IMR-90 (cell line): ENCODE data around the gene PGBD5. TPM values are rescaled to one million over a fixed set of nuclear protein-coding genes. Genes with fewer than 3 reads are reported as not detected.
A peak's percentile ranks its signal among the peaks of the same experiment; 100 is the strongest.

Experiments used
- ATAC-seq: fragments of 200-7000 bp; cut with Tn5 transposase; 2 replicates; pipeline ENCODE4 v1.9.1; 2020; ENCODE audit warnings: low read depth, mild to moderate bottlenecking, moderate library complexity
- BruUV-seq: library from RNA; stranded (reverse); fragments of 400-500 nt; replicated peaks from 2 replicates; lab custom pipeline; 2021; lab: Mats Ljungman, UMichigan
- CTCF ChIA-PET: fragments of 300-600 bp; formaldehyde crosslinking; extraction: SDS; loops from one replicate; lab custom pipeline; 2021; ENCODE audit warnings: antibody characterized with exemption; lab: Yijun Ruan, JAX
- POLR2A ChIA-PET: fragments of 300-600 bp; sonication (Branson Sonifier 250); formaldehyde crosslinking; loops from one replicate; lab custom pipeline; 2022; ENCODE audit warnings: antibody characterized with exemption; ENCODE audit not compliant: unreplicated experiment; lab: Charles Lee
- DNase-seq: peaks from one replicate; pipeline ENCODE4 v3.0.0; 2013
- H2AFZ ChIP-seq: replicated peaks from 2 replicates; pipeline ENCODE3; 2013; ENCODE audit warnings: low read length, mild to moderate bottlenecking; ENCODE audit not compliant: poor library complexity
- H2AK5ac ChIP-seq: 2 replicates; pipeline ENCODE4 v1.6.1; 2013; ENCODE audit warnings: low read depth, low read length, inconsistent platforms
- H2AK9ac ChIP-seq: replicated peaks from 2 replicates; pipeline ENCODE3; 2013; ENCODE audit warnings: mild to moderate bottlenecking, low read depth, low read length, moderate library complexity; ENCODE audit not compliant: poor library complexity
- H2BK120ac ChIP-seq: 2 replicates; pipeline ENCODE4 v1.6.1; 2013; ENCODE audit warnings: low read depth, low read length, inconsistent platforms
- H2BK15ac ChIP-seq: 3 replicates; pipeline ENCODE4 v1.6.1; 2013; ENCODE audit warnings: low read depth, low read length, inconsistent platforms
- H2BK20ac ChIP-seq: 2 replicates; pipeline ENCODE4 v1.6.1; 2013; ENCODE audit warnings: low read depth, mild to moderate bottlenecking, inconsistent platforms, low read length, moderate library complexity
- H2BK5ac ChIP-seq: 2 replicates; pipeline ENCODE4 v1.6.1; 2013; ENCODE audit warnings: mild to moderate bottlenecking, low read depth, low read length, inconsistent platforms; ENCODE audit not compliant: poor library complexity, severe bottlenecking
- H3K14ac ChIP-seq: replicated peaks from 2 replicates; pipeline ENCODE4 v1.6.1; 2013; ENCODE audit warnings: low read depth, low read length, inconsistent platforms
- H3K18ac ChIP-seq: 2 replicates; pipeline ENCODE4 v1.6.1; 2013; ENCODE audit warnings: low read depth, low read length, control low read depth
- H3K23ac ChIP-seq: 2 replicates; pipeline ENCODE4 v1.6.1; 2013; ENCODE audit warnings: low read depth, low read length, inconsistent platforms
- H3K27ac ChIP-seq: 2 replicates; pipeline ENCODE4 v1.5.1; 2013; ENCODE audit warnings: mild to moderate bottlenecking, control low read depth, low read length; ENCODE audit not compliant: insufficient read depth
- H3K27me3 ChIP-seq: 2 replicates; pipeline ENCODE4 v1.6.1; 2013; ENCODE audit warnings: low read length; ENCODE audit not compliant: control insufficient read depth, insufficient read depth
- H3K36me3 ChIP-seq: 2 replicates; pipeline ENCODE4 v1.6.1; 2013; ENCODE audit warnings: low read length, mixed read lengths; ENCODE audit not compliant: control insufficient read depth, insufficient read depth
- H3K4ac ChIP-seq: 2 replicates; pipeline ENCODE4 v1.6.1; 2013; ENCODE audit warnings: low read depth, low read length, inconsistent platforms
- H3K4me1 ChIP-seq: 2 replicates; pipeline ENCODE4 v1.6.1; 2013; ENCODE audit warnings: low read length, mixed read lengths; ENCODE audit not compliant: control insufficient read depth, insufficient read depth
- H3K4me2 ChIP-seq: 2 replicates; pipeline ENCODE4 v1.6.1; 2013; ENCODE audit warnings: low read depth, mild to moderate bottlenecking, control low read depth, low read length, moderate library complexity
- H3K4me3 ChIP-seq: 2 replicates; pipeline ENCODE4 v1.5.1; 2013; ENCODE audit warnings: low read depth, mild to moderate bottlenecking, control low read depth, low read length, moderate library complexity; ENCODE audit not compliant: insufficient read depth
- H3K56ac ChIP-seq: 2 replicates; pipeline ENCODE4 v1.6.1; 2013; ENCODE audit warnings: low read length, inconsistent platforms; ENCODE audit not compliant: insufficient read depth; ENCODE audit errors: extremely low read depth
- H3K79me1 ChIP-seq, 2 experiments: 2 replicates each; pipeline ENCODE4 v1.6.1; 2013; ENCODE audit warnings: low read length in 2 of 2, inconsistent platforms in 1 of 2, low read depth in 1 of 2
- H3K9ac ChIP-seq: 2 replicates; pipeline ENCODE4 v1.6.1; 2013; ENCODE audit warnings: low read depth, low read length, control low read depth
- H3K9me1 ChIP-seq: 2 replicates; pipeline ENCODE4 v1.6.1; 2013; ENCODE audit warnings: low read length, inconsistent platforms; ENCODE audit not compliant: insufficient read depth
- H3K9me3 ChIP-seq: 2 replicates; pipeline ENCODE4 v1.6.1; 2013; ENCODE audit warnings: low read length; ENCODE audit not compliant: control insufficient read depth, insufficient read depth
- H4K20me1 ChIP-seq: 2 replicates; pipeline ENCODE4 v1.6.1; 2013; ENCODE audit warnings: low read length, inconsistent platforms; ENCODE audit not compliant: insufficient read depth
- H4K5ac ChIP-seq: 2 replicates; pipeline ENCODE4 v1.6.1; 2013; ENCODE audit warnings: mild to moderate bottlenecking, low read depth, low read length, control low read depth
- H4K8ac ChIP-seq, 2 experiments: 2 replicates each; pipeline ENCODE4 v1.6.1; 2013; ENCODE audit warnings: low read depth in 2 of 2, low read length in 2 of 2, control low read depth in 1 of 2, inconsistent platforms in 1 of 2
- H4K91ac ChIP-seq: 2 replicates; pipeline ENCODE4 v1.6.1; 2013; ENCODE audit warnings: low read depth, low read length, inconsistent platforms; ENCODE audit not compliant: insufficient read depth
- MAFK ChIP-seq: IDR thresholded peaks from 2 replicates; pipeline ENCODE4 v1.6.1; 2012; ENCODE audit warnings: low read depth, low read length, improper control_type of control experiment
- NFE2L2 ChIP-seq: fragments of 150-350 bp; IDR thresholded peaks from 2 replicates; pipeline ENCODE4 v1.6.1; 2016; ENCODE audit warnings: low read depth, mild to moderate bottlenecking, low read length
- RCOR1 ChIP-seq: IDR thresholded peaks from 2 replicates; pipeline ENCODE4 v1.6.1; 2012; ENCODE audit warnings: mild to moderate bottlenecking, low read length, improper control_type of control experiment; ENCODE audit not compliant: insufficient replicate concordance
- SMC3 ChIP-seq: fragments of 150-350 bp; IDR thresholded peaks from 2 replicates; pipeline ENCODE4 v1.6.1; 2016; ENCODE audit warnings: low read depth, mild to moderate bottlenecking, antibody characterized with exemption, low read length, moderate library complexity
- WGBS, 2 experiments: methylation state at CpG; one replicate each; pipeline versions ENCODE4 v1.1.5 to v1.1.7; 2013; ENCODE audit warnings: missing lambda C conversion rate in 2 of 2; ENCODE audit not compliant: insufficient read length in 1 of 2; ENCODE audit errors: extremely low coverage in 2 of 2; 5-methylcytosine and 5-hydroxymethylcytosine counted together
- dilution Hi-C: fragments of 300-500 bp; cut with HindIII; formaldehyde crosslinking; loops from one replicate; pipeline ENCODE4 v1.14.3; 2018; ENCODE audit warnings: low sequenced_read_pairs; ENCODE audit not compliant: unreplicated experiment
- in situ Hi-C: fragments of 300-500 bp; cut with MboI; formaldehyde crosslinking; loops from 3 replicates; pipeline ENCODE4 v1.14.3; 2019; ENCODE audit warnings: low sequenced_read_pairs, inconsistent platforms, mixed read lengths
- intact Hi-C: fragments of 100-400 bp; cut with micrococcal nuclease; formaldehyde crosslinking; loops from 2 replicates; pipeline ENCODE4 v1.10.0; 2022
- polyA plus RNA-seq, 3 experiments: library from polyadenylated mRNA; depleted of rRNA; stranded (reverse); fragments of >200 nt; gene quantifications; 2 replicates each; pipeline ENCODE4 v1.2.3, GENCODE V29; 2012; ENCODE audit warnings: low replicate concordance in 1 of 3
- total RNA-seq: library from RNA; depleted of rRNA; stranded (reverse); fragments of >200 nt; gene quantifications from 2 replicates; pipeline ENCODE4 v1.2.3, GENCODE V29; 2012

The PGBD5 gene
- total and polyA plus RNA-seq, 2 of the 4 experiments (the other 2 are of a cell fraction), result 0.18 to 0.36 TPM

DNA sequence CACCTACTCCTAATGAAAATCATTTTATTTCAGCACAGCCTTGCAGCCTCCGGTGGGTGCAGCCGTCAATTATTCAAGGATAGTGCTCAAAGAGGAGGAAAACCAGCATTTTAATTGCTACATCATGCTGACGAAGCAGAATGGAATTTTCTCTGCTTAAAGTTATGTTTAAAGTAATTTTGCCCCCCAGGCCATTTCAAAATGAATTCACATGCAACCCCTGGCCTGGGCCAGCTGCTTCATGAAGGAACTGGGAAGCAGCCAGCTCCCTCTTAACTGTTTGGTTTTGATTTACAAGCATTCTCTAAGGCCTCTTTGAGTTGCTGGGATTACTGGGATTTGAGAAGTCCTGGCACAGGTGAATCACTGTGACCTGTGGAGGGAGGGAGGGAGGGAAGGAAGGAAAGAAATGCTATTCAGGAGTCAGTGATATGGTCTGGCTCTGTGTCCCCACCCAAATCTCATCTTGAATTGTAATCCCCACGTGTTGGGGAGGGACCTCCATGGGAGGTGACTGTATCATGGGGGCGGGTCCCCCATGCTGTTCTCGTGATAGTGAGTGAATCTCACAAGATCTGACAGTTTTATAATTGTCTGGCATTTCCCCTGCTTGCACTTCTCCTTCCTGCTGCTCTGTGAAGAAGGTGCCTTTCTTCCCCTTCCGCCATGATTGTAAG lies 66.0 kb downstream of the PGBD5 start:
- WGBS, 2 experiments, result no CpG with 5 or more reads among the region's 7 CpGs
- H3K27ac ChIP-seq, result peak overlapping the region; percentile 84; the same call in 1 of the 2 replicates

More for the DNA sequence above, 66.0 kb downstream of the PGBD5 start:
- POLR2A ChIA-PET, result no interaction called here
- Histone ChIP-seq H3K9me1 (no peaks in the 10 kb centered on the region), H4K5ac (peak overlapping the region; percentile 48; the same call in 1 of the 2 replicates), H3K27me3 (no peaks in the 10 kb centered on the region), H4K8ac (no peak overlapping the region), H2BK5ac (no peak overlapping the region), H4K91ac (no peak overlapping the region), H3K56ac (no peak overlapping the region), H2AK9ac (no peak overlapping the region), H2AFZ (no peak overlapping the region), H2BK120ac (peak overlapping the region; percentile 48), H4K20me1 (no peaks in the 10 kb centered on the region), H3K9ac (no peak overlapping the region), H3K9me3 (no peaks in the 10 kb centered on the region; the same call in 1 of the 2 replicates), H2AK5ac (no peak overlapping the region), H3K23ac (no peak overlapping the region), H3K4ac (no peak overlapping the region), H2BK15ac (no peak overlapping the region), H3K4me1 (peaks cover 5% of the 10 kb centered on the region; the same call in 1 of the 2 replicates), H3K36me3 (no peaks in the 10 kb centered on the region), H3K14ac (no peak overlapping the region), H3K18ac (peak overlapping the region; percentile 60; the same call in 1 of the 2 replicates), H2BK20ac (no peak overlapping the region), H3K4me2 (peak overlapping the region; percentile 52; the same call in 1 of the 2 replicates), H3K79me1 (no peaks in the 10 kb centered on the region), H3K4me3 (no peak overlapping the region)
- no TSS peak for BruUV-seq
- dilution Hi-C loops, result no loop called here
- TF ChIP-seq NFE2L2, result peak; percentile 70; the same call in 1 of the 2 replicates
- TF ChIP-seq RCOR1, result no peak
- peak; percentile 75 for TF ChIP-seq MAFK
- no peak for TF ChIP-seq SMC3
- DNase-seq (peak; percentile 80), ATAC-seq (peak; percentile 80)
- in situ Hi-C loops, result no loop called here
- CTCF ChIA-PET, result no interaction called here
- intact Hi-C loops, result no loop called here
